Thymus (tissue), 11 donors: ENCODE data around the gene LINGO3. TPM values are rescaled to one million over a fixed set of nuclear protein-coding genes. Genes with fewer than 3 reads are reported as not detected.

ENCODE experiments used
- DNase-seq, 9 donors: peaks; one replicate each; pipeline ENCODE4 v3.0.0-alpha.2; 2013; ENCODE audit warnings: low spot score in 9 of 9, low read depth in 6 of 9, missing footprints in 1 of 9
- H3K27ac ChIP-seq, 2 donors: one replicate each; pipeline ENCODE4 v1.5.1; 2013; ENCODE audit warnings: control low read depth in 1 of 2, low read depth in 1 of 2, low read length in 1 of 2, mild to moderate bottlenecking in 1 of 2, moderate library complexity in 1 of 2
- H3K27me3 ChIP-seq, 2 donors: one replicate each; pipeline ENCODE4 v1.5.1; 2013; ENCODE audit warnings: low read length in 1 of 2; ENCODE audit not compliant: control insufficient read depth in 2 of 2, insufficient read depth in 1 of 2
- H3K36me3 ChIP-seq, 2 donors: one replicate each; pipeline ENCODE4 v1.5.1; 2013; ENCODE audit warnings: low read length in 1 of 2, mild to moderate bottlenecking in 1 of 2, moderate library complexity in 1 of 2; ENCODE audit not compliant: control insufficient read depth in 2 of 2, insufficient read depth in 2 of 2
- H3K4me1 ChIP-seq, 2 donors: one replicate each; pipeline ENCODE4 v1.5.1; 2013; ENCODE audit warnings: low read length in 2 of 2; ENCODE audit not compliant: control insufficient read depth in 2 of 2, insufficient read depth in 2 of 2
- H3K4me3 ChIP-seq, 2 donors: one replicate each; pipeline ENCODE4 v1.5.1; 2013; ENCODE audit warnings: low read length in 2 of 2, control low read depth in 1 of 2, mild to moderate bottlenecking in 1 of 2
- H3K9me3 ChIP-seq, 2 donors: one replicate each; pipeline ENCODE4 v1.5.1; 2013; ENCODE audit warnings: low read length in 1 of 2, mild to moderate bottlenecking in 1 of 2; ENCODE audit not compliant: control insufficient read depth in 2 of 2, insufficient read depth in 1 of 2
- WGBS: extraction: QIAGEN DNeasy Blood & Tissue Kit; methylation state at CpG from one replicate; pipeline ENCODE4 v1.1.7; 2013; 5-methylcytosine and 5-hydroxymethylcytosine counted together
- polyA plus RNA-seq: library from polyadenylated mRNA; stranded (reverse); fragments of 200-250 nt; gene quantifications from one replicate; pipeline ENCODE4 v1.2.3, GENCODE V29; 2013
- total RNA-seq: library from RNA; stranded (reverse); fragments of 120-200 nt; gene quantifications from one replicate; pipeline ENCODE4 v1.2.4, GENCODE V29; 2013
- donor health status: healthy.

Gene LINGO3
- total and polyA plus RNA-seq, 2 donors: 0.05 to 0.16 TPM

GRCh38 chr19:2334986-2335846, 27.3 kb upstream of the LINGO3 start:
- 98% methylated on average over 26 of the region's 26 CpGs for WGBS
- H3K4me1 ChIP-seq: peaks cover 19 to 37% of the 10 kb centered on the region in 2 donors
- peaks cover 17 to 32% of the 10 kb centered on the region in 2 donors for H3K36me3 ChIP-seq
- H3K4me3 ChIP-seq: no peak overlapping the region
- peaks cover 1 to 29% of the 10 kb centered on the region in 2 donors for H3K9me3 ChIP-seq
- no peaks in the 10 kb centered on the region for H3K27me3 ChIP-seq
- DNase-seq: no peak
- H3K27ac ChIP-seq: no peak overlapping the region

DNA sequence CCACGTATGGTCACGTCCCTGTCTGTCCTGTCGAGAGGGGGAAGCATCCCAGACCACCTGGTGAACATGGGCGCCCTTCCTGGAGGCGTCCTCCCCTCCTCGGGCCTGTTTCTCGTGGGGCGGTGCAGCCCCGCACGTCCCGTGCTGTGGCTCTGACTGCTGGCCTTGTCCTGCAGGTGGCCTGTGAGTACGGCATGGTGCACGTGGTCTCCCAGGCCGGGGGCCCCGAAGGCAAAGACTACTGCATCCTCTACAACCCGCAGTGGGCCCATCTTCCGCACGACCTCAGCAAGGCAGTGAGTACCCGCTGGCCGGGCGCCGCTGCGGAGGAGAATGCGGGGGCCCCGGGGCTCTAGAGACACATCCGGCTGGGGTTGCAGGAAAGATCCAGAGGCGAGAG, 26.5 kb upstream of the LINGO3 start:
- H3K4me3 ChIP-seq: no peak overlapping the region
- peaks cover 24 to 44% of the 10 kb centered on the region in 2 donors for H3K4me1 ChIP-seq
- 98% methylated on average over 27 of the region's 27 CpGs for WGBS
- no peak for DNase-seq
- peaks cover 13 to 24% of the 10 kb centered on the region in 2 donors for H3K36me3 ChIP-seq
- H3K9me3 ChIP-seq: peaks cover 1 to 29% of the 10 kb centered on the region in 2 donors
- H3K27ac ChIP-seq: no peak overlapping the region
- H3K27me3 ChIP-seq: no peaks in the 10 kb centered on the region

GRCh38 chr19:2333807-2334211, 25.9 kb upstream of the LINGO3 start:
- peaks cover 28 to 50% of the 10 kb centered on the region in 2 donors for H3K4me1 ChIP-seq
- H3K27me3 ChIP-seq: no peaks in the 10 kb centered on the region
- H3K4me3 ChIP-seq: no peak overlapping the region
- peaks cover 1 to 29% of the 10 kb centered on the region in 2 donors for H3K9me3 ChIP-seq
- WGBS: 53% methylated on average over 11 of the region's 11 CpGs
- no peak overlapping the region for H3K27ac ChIP-seq
- H3K36me3 ChIP-seq: peaks cover 6 to 18% of the 10 kb centered on the region in 2 donors
- no peak for DNase-seq

DNA sequence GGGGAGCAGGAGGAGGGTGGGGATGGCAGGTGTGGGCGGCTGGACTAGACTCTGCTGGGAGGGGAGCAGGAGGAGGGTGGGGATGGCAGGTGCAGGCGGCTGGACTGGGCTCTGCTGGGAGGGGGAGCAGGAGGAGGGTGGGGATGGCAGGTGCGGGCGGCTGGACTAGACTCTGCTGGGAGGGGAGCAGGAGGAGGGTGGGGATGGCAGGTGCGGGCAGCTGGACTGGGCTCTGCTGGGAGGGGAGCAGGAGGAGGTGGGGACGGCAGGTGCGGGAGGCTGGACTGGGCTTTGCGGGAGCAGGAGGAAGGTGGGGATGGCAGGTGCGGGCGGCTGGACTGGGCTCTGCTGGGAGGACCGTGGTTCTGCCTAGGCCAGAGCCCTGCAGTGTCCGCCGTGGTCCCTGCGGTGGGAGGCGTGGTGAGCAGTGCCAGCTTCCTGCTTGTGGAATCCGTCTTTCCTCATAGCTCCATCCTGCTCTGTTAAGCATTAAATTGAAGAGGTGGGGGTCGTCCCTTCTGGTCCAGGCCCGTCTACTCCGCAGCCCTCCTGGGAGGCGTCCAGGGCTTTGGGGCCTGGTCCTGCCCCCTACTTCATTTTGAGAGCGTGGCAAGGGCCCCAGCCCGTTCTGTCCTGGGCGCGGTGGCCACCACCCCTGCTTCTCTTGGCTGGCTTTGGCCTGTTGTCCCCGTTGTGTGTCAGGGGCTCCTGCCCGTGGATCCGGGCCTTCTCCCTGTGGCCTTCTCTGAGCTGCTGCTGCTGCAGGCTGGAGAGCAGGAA, 25.3 kb upstream of the LINGO3 start:
- no peak for DNase-seq
- Histone ChIP-seq H3K4me1 (peaks cover 28 to 51% of the 10 kb centered on the region in 2 donors), H3K9me3 (peaks cover 1 to 29% of the 10 kb centered on the region in 2 donors), H3K27ac (peak overlapping the region in 1 of 2 donors; percentile 52), H3K36me3 (peaks cover 5 to 12% of the 10 kb centered on the region in 2 donors), H3K27me3 (no peaks in the 10 kb centered on the region), H3K4me3 (no peak overlapping the region)
- WGBS: 28% methylated on average over 27 of the region's 27 CpGs

DNA sequence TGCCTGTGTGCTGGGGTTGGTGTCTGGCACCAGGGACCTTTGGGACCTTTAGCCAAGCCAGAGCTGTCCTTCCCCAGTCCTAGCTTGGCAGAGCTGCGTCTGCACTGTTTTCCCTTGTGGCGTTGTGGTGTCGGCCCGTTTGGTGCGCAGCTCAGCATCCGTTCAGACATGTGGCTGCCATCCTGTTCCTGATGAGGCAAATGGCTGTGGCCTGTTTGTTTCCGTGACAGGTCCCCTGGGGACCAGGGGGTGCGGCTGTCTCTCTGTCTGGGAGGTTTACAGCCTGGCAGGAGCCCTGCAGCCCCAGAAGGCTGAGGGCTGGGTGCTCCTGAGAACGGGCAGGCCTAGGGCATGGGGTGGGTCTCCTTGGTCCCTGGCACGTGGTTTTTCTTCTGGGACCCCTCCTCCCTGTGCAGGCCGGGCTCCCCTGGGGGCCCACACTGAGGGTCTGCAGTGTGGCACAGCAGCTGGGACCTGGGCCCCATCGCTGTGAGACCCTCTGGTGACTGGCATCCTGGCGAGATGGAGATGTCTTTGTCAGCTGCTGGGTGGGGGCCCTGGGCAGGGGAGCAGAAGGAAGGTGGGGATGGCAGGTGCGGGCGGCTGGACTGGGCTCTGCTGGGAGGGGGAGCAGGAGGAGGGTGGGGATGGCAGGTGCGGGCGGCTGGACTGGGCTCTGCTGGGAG, 24.5 kb upstream of the LINGO3 start:
- peak overlapping the region; percentile 68 to 75 for H3K27ac ChIP-seq
- 8% methylated on average over 17 of the region's 17 CpGs for WGBS
- peaks cover 1 to 29% of the 10 kb centered on the region in 2 donors for H3K9me3 ChIP-seq
- peaks cover 3 to 7% of the 10 kb centered on the region in 2 donors for H3K36me3 ChIP-seq
- peak in 2 of 9 donors; percentile 30 to 61 for DNase-seq
- H3K4me3 ChIP-seq: peak overlapping the region in 1 of 2 donors; percentile 21
- H3K4me1 ChIP-seq: peaks cover 33 to 55% of the 10 kb centered on the region in 2 donors
- no peaks in the 10 kb centered on the region for H3K27me3 ChIP-seq

- peaks cover 3 to 4% of the 10 kb centered on the region in 2 donors for H3K36me3 ChIP-seq
- H3K4me3 ChIP-seq: no peak overlapping the region
- no peaks in the 10 kb centered on the region for H3K27me3 ChIP-seq
- peaks cover 1 to 29% of the 10 kb centered on the region in 2 donors for H3K9me3 ChIP-seq
- WGBS: 66% methylated on average over 12 of the region's 12 CpGs
- DNase-seq: no peak
- H3K4me1 ChIP-seq: peaks cover 35 to 63% of the 10 kb centered on the region in 2 donors
- peak overlapping the region; percentile 48 to 75 for H3K27ac ChIP-seq
These were observed 23.8 kb upstream of the LINGO3 start for GRCh38 chr19:2331601-2332246.

GRCh38 chr19:2330632-2331284, 22.8 kb upstream of the LINGO3 start:
- Histone ChIP-seq H3K27ac (peak overlapping the region; percentile 8 to 52), H3K4me1 (peaks cover 38 to 63% of the 10 kb centered on the region in 2 donors), H3K4me3 (no peak overlapping the region), H3K9me3 (peaks cover 1 to 29% of the 10 kb centered on the region in 2 donors), H3K36me3 (peaks cover 0 to 4% of the 10 kb centered on the region in 2 donors), H3K27me3 (no peaks in the 10 kb centered on the region)
- WGBS: 86% methylated on average over 20 of the region's 20 CpGs
- DNase-seq: no peak

DNA sequence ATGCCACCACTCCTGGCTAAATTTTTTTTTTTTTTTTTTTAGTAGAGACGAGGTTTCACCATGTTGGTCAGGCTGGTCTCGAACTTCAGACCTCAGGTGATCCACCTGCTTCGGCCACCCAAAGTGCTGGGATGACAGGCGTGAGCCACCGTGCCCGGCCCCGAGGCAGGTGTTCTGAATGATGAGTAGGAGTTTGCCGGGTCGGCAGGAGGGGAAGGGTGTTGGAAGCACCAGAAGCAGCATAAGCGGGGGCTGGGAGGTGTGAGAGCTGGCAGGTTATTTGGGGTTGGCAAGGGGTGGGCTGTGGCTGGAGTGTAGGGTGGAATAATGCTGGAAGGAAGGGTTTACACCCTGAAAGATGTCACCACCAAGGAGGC, 22.3 kb upstream of the LINGO3 start:
- H3K9me3 ChIP-seq: peaks cover 1 to 25% of the 10 kb centered on the region in 2 donors
- WGBS: 94% methylated on average over 10 of the region's 10 CpGs
- no peak overlapping the region for H3K4me3 ChIP-seq
- H3K27me3 ChIP-seq: no peaks in the 10 kb centered on the region
- no peak for DNase-seq
- no peak overlapping the region for H3K27ac ChIP-seq
- peaks cover 42 to 63% of the 10 kb centered on the region in 2 donors for H3K4me1 ChIP-seq
- H3K36me3 ChIP-seq: peaks cover 0 to 7% of the 10 kb centered on the region in 2 donors
